Thoracic aorta (tissue), 2 donors: ENCODE results near the gene SLAMF8. TPM values are rescaled to one million over a fixed set of nuclear protein-coding genes. Genes with fewer than 3 reads are reported as not detected.

ENCODE experiments used
- ATAC-seq: fragments of 150-250 bp; one replicate; pipeline ENCODE4 v1.8.0; 2017; ENCODE audit warnings: low read depth; ENCODE audit not compliant: insufficient number of reproducible peaks, low FRiP score
- DNase-seq: peaks from one replicate; pipeline ENCODE4 v3.0.0-alpha.2; 2020; ENCODE audit warnings: low spot score
- H3K27ac ChIP-seq, 2 donors: fragments of 200-600 bp; sonication (generic); 1 replicate in 1 of 2; 2 replicates in 1 of 2; pipeline ENCODE4 v1.5.1; 2016; ENCODE audit warnings: mild to moderate bottlenecking in 2 of 2, moderate library complexity in 2 of 2
- H3K27me3 ChIP-seq: fragments of 200-600 bp; sonication (generic); replicated peaks from 2 replicates; pipeline ENCODE4 v1.6.0; 2016; ENCODE audit warnings: mild to moderate bottlenecking; ENCODE audit not compliant: insufficient read depth
- H3K36me3 ChIP-seq: fragments of 200-600 bp; sonication (generic); one replicate; pipeline ENCODE4 v1.5.1; 2016
- H3K4me1 ChIP-seq, 2 donors: fragments of 200-600 bp; sonication (generic); 1 replicate in 1 of 2; 2 replicates in 1 of 2; pipeline versions ENCODE4 v1.5.1 to v1.6.0; 2016; ENCODE audit warnings: low read depth in 2 of 2, mild to moderate bottlenecking in 1 of 2; ENCODE audit not compliant: control insufficient read depth in 1 of 2
- H3K4me3 ChIP-seq: fragments of 200-600 bp; sonication (generic); 2 replicates; pipeline ENCODE4 v1.5.1; 2016; ENCODE audit warnings: mild to moderate bottlenecking
- H3K9me3 ChIP-seq: fragments of 200-600 bp; sonication (generic); 2 replicates; pipeline ENCODE4 v1.5.1; 2016
- CTCF ChIP-seq: fragments of 200-600 bp; sonication (generic); IDR thresholded peaks from one replicate; pipeline ENCODE4 v1.5.1; 2019; ENCODE audit warnings: antibody characterized with exemption
- total RNA-seq, 2 donors: library from RNA; depleted of rRNA; stranded (reverse); fragments of >200 nt; gene quantifications; one replicate each; pipeline versions ENCODE4 v1.1.0 to v1.2.3, GENCODE V29; 2016

The SLAMF8 gene
- total RNA-seq, 2 donors from 2014 or later = 5.6 to 9.9 TPM

- Histone ChIP-seq H3K4me3 (peak overlapping the region; percentile 51), H3K27me3 (no peaks in the 10 kb centered on the region), H3K27ac (no peak overlapping the region), H3K4me1 (peaks cover 3 to 10% of the 10 kb centered on the region in 2 donors), H3K36me3 (no peaks in the 10 kb centered on the region), H3K9me3 (no peaks in the 10 kb centered on the region)
- DNase-seq (no peak), ATAC-seq (no peak)
- no peak for TF ChIP-seq CTCF
These were observed 876 bp downstream of the SLAMF8 start for GRCh38 chr1:159827549-159827948.

GRCh38 chr1:159828176-159828575 is 1.5 kb downstream of the SLAMF8 start:
- Histone ChIP-seq H3K9me3 (no peaks in the 10 kb centered on the region), H3K4me3 (peak overlapping the region; percentile 32), H3K4me1 (peaks cover 3 to 10% of the 10 kb centered on the region in 2 donors), H3K36me3 (no peaks in the 10 kb centered on the region), H3K27ac (no peak overlapping the region), H3K27me3 (no peaks in the 10 kb centered on the region)
- no peak for DNase-seq
- no peak for TF ChIP-seq CTCF
- ATAC-seq = no peak

GRCh38 chr1:159828581-159829272 is 2.1 kb downstream of the SLAMF8 start:
- Histone ChIP-seq H3K27me3 (no peaks in the 10 kb centered on the region), H3K27ac (no peak overlapping the region), H3K36me3 (no peaks in the 10 kb centered on the region), H3K4me3 (peak overlapping the region; percentile 32), H3K9me3 (no peaks in the 10 kb centered on the region), H3K4me1 (peaks cover 3 to 10% of the 10 kb centered on the region in 2 donors)
- DNase-seq (no peak), ATAC-seq (no peak)
- no peak for TF ChIP-seq CTCF

- peak; percentile 22 for TF ChIP-seq CTCF
- DNase-seq (no peak), ATAC-seq (no peak)
- no peak overlapping the region for H3K27ac ChIP-seq
- H3K27me3 ChIP-seq = no peaks in the 10 kb centered on the region
- H3K36me3 ChIP-seq = no peaks in the 10 kb centered on the region
- H3K4me1 ChIP-seq = peaks cover 3 to 10% of the 10 kb centered on the region in 2 donors
- no peak overlapping the region for H3K4me3 ChIP-seq
- no peaks in the 10 kb centered on the region for H3K9me3 ChIP-seq
These were observed 2.6 kb downstream of the SLAMF8 start for GRCh38 chr1:159829273-159829634.

- no peak for TF ChIP-seq CTCF
- no peak for ATAC-seq
These were observed 3.3 kb downstream of the SLAMF8 start for GRCh38 chr1:159829822-159830465.

More at GRCh38 chr1:159829822-159830465, 3.3 kb downstream of the SLAMF8 start:
- Histone ChIP-seq H3K4me1 (peaks cover 3 to 10% of the 10 kb centered on the region in 2 donors), H3K9me3 (no peaks in the 10 kb centered on the region), H3K27ac (peak overlapping the region in 1 of 2 donors; percentile 39), H3K27me3 (no peaks in the 10 kb centered on the region), H3K36me3 (no peaks in the 10 kb centered on the region), H3K4me3 (peak overlapping the region; percentile 1)
- DNase-seq = no peak
